HEK293 (cell line): ENCODE measurements around the gene HIRA.

Experiments used
- GLIS2 ChIP-seq: fragments of 450-650 bp; formaldehyde crosslinking; IDR thresholded peaks from 2 replicates; pipeline ENCODE4 v1.5.1; 2016; ENCODE audit warnings: missing biosample characterization, missing genetic modification characterization
- MEIS1 ChIP-seq: sonication (generic); formaldehyde crosslinking; IDR thresholded peaks from 2 replicates; pipeline ENCODE4 v1.8.1; 2022; ENCODE audit warnings: missing genetic modification reagents, mild to moderate bottlenecking, borderline replicate concordance
- SP2 ChIP-seq: fragments of 450-650 bp; formaldehyde crosslinking; IDR thresholded peaks from 2 replicates; pipeline ENCODE4 v1.5.1; 2016; ENCODE audit warnings: missing biosample characterization, missing genetic modification characterization
- ZBTB8A ChIP-seq: fragments of 450-650 bp; formaldehyde crosslinking; IDR thresholded peaks from 2 replicates; pipeline ENCODE4 v1.5.1; 2016; ENCODE audit warnings: missing biosample characterization, missing genetic modification characterization
- ZFHX2 ChIP-seq: fragments of 450-650 bp; formaldehyde crosslinking; conservative IDR thresholded peaks from 2 replicates; pipeline ENCODE4 v1.5.1; 2016; ENCODE audit warnings: missing biosample characterization, missing genetic modification characterization
- ZNF202 ChIP-seq: fragments of 450-650 bp; formaldehyde crosslinking; IDR thresholded peaks from 2 replicates; pipeline ENCODE4 v1.5.1; 2016; ENCODE audit warnings: missing biosample characterization, missing genetic modification characterization, borderline replicate concordance
- ZNF239 ChIP-seq: fragments of 450-650 bp; formaldehyde crosslinking; IDR thresholded peaks from 2 replicates; pipeline ENCODE4 v1.5.1; 2016; ENCODE audit warnings: missing biosample characterization, missing genetic modification characterization
- ZNF24 ChIP-seq: fragments of 450-650 bp; formaldehyde crosslinking; IDR thresholded peaks from 2 replicates; pipeline ENCODE4 v1.5.1; 2016; ENCODE audit warnings: missing biosample characterization, missing genetic modification characterization
- ZNF433 ChIP-seq: fragments of 450-650 bp; formaldehyde crosslinking; IDR thresholded peaks from 2 replicates; pipeline ENCODE4 v1.5.1; 2016; ENCODE audit warnings: missing biosample characterization, missing genetic modification characterization, low read depth
- ZNF529 ChIP-seq: fragments of 450-650 bp; formaldehyde crosslinking; IDR thresholded peaks from 2 replicates; pipeline ENCODE4 v1.5.1; 2017; ENCODE audit warnings: missing genetic modification characterization, missing biosample characterization; ENCODE audit not compliant: insufficient replicate concordance
- ZNF530 ChIP-seq: fragments of 450-650 bp; formaldehyde crosslinking; IDR thresholded peaks from 2 replicates; pipeline ENCODE4 v1.5.1; 2016; ENCODE audit warnings: low read depth, missing biosample characterization, missing genetic modification characterization
- ZNF555 ChIP-seq: fragments of 450-650 bp; formaldehyde crosslinking; conservative IDR thresholded peaks from 2 replicates; pipeline ENCODE4 v1.5.1; 2017; ENCODE audit warnings: missing biosample characterization, mild to moderate bottlenecking, missing genetic modification characterization, inconsistent platforms
- ZNF776 ChIP-seq: fragments of 450-650 bp; formaldehyde crosslinking; IDR thresholded peaks from 2 replicates; pipeline ENCODE4 v1.5.0; 2017; ENCODE audit warnings: missing biosample characterization, missing genetic modification characterization, borderline replicate concordance
- ZNF843 ChIP-seq: fragments of 450-650 bp; formaldehyde crosslinking; IDR thresholded peaks from 2 replicates; pipeline ENCODE4 v1.5.1; 2016; ENCODE audit warnings: missing biosample characterization, missing genetic modification characterization
- TF ChIP-seq, protein P1 (sequence below): sonication (generic); formaldehyde crosslinking; IDR thresholded peaks from 2 replicates; pipeline ENCODE4 v1.8.1; 2022; ENCODE audit warnings: mild to moderate bottlenecking, moderate library complexity, missing genetic modification reagents
- TF ChIP-seq, protein P2 (sequence below): fragments of 450-650 bp; formaldehyde crosslinking; IDR thresholded peaks from 2 replicates; pipeline ENCODE4 v1.5.1; 2016; ENCODE audit warnings: missing biosample characterization, missing genetic modification characterization
- TF ChIP-seq, protein P3 (sequence below): fragments of 450-650 bp; formaldehyde crosslinking; IDR thresholded peaks from 2 replicates; pipeline ENCODE4 v1.5.1; 2016; ENCODE audit warnings: missing biosample characterization, missing genetic modification characterization, borderline replicate concordance
- TF ChIP-seq, protein P4 (sequence below): fragments of 450-650 bp; formaldehyde crosslinking; IDR thresholded peaks from 2 replicates; pipeline ENCODE4 v1.5.1; 2016; ENCODE audit warnings: missing biosample characterization, missing genetic modification characterization
- TF ChIP-seq, protein P5 (sequence below): fragments of 450-650 bp; formaldehyde crosslinking; IDR thresholded peaks from 2 replicates; pipeline ENCODE4 v1.5.1; 2016; ENCODE audit warnings: missing biosample characterization, missing genetic modification characterization
- TF ChIP-seq, protein P6 (sequence below): fragments of 450-650 bp; formaldehyde crosslinking; IDR thresholded peaks from 2 replicates; pipeline ENCODE4 v1.5.1; 2017; ENCODE audit warnings: missing biosample characterization, missing genetic modification characterization
- TF ChIP-seq, protein P7 (sequence below): fragments of 450-650 bp; formaldehyde crosslinking; IDR thresholded peaks from 2 replicates; pipeline ENCODE4 v1.5.1; 2016; ENCODE audit warnings: missing biosample characterization, missing genetic modification characterization

Gene HIRA

DNA sequence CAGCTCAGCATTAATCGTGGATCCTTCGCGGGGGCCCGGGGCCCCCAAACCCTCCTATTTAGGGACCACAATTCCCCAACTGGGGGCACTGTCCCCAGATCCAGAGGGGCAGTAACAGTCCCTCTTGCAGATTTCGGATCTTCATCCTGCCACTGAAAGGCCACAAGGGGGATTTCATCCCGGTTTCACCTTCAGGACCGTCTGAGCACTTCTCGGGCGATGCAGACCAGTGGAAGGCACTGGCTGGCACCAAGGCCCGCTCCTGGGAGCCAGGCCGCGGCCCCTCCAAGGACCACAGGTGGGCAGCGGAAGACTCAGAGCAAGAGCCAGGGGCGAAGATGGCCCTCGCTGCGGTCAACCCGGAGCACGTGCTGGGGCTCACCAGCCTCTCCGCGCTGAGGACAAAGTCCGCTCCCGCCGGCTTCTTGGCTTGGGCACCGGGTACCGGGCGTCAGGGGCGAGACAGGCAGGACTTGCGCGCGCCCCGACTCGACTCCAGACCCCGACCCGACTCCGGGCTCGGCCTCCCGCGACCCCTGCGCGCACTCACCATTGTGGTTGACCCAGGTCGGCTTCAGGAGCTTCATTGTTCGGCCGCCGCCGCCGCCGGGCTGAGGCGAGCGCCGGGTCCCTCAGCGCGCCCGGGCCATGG lies 517 bp downstream of the HIRA start (continued):
- TF ChIP-seq, protein P1, sequence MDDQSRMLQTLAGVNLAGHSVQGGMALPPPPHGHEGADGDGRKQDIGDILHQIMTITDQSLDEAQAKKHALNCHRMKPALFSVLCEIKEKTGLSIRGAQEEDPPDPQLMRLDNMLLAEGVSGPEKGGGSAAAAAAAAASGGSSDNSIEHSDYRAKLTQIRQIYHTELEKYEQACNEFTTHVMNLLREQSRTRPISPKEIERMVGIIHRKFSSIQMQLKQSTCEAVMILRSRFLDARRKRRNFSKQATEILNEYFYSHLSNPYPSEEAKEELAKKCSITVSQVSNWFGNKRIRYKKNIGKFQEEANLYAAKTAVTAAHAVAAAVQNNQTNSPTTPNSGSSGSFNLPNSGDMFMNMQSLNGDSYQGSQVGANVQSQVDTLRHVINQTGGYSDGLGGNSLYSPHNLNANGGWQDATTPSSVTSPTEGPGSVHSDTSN, result no peak
- no peak for TF ChIP-seq ZNF529 (tag by site-specific recombination)
- TF ChIP-seq, protein P2, sequence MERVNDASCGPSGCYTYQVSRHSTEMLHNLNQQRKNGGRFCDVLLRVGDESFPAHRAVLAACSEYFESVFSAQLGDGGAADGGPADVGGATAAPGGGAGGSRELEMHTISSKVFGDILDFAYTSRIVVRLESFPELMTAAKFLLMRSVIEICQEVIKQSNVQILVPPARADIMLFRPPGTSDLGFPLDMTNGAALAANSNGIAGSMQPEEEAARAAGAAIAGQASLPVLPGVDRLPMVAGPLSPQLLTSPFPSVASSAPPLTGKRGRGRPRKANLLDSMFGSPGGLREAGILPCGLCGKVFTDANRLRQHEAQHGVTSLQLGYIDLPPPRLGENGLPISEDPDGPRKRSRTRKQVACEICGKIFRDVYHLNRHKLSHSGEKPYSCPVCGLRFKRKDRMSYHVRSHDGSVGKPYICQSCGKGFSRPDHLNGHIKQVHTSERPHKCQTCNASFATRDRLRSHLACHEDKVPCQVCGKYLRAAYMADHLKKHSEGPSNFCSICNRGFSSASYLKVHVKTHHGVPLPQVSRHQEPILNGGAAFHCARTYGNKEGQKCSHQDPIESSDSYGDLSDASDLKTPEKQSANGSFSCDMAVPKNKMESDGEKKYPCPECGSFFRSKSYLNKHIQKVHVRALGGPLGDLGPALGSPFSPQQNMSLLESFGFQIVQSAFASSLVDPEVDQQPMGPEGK (tag by site-specific recombination), result peak; percentile 69
- peak; percentile 30; the same call in 1 of the 2 replicates for TF ChIP-seq GLIS2 (tag by site-specific recombination)
- no peak for TF ChIP-seq ZNF202 (tag by site-specific recombination)
- no peak for TF ChIP-seq SP2
- TF ChIP-seq, protein P3, sequence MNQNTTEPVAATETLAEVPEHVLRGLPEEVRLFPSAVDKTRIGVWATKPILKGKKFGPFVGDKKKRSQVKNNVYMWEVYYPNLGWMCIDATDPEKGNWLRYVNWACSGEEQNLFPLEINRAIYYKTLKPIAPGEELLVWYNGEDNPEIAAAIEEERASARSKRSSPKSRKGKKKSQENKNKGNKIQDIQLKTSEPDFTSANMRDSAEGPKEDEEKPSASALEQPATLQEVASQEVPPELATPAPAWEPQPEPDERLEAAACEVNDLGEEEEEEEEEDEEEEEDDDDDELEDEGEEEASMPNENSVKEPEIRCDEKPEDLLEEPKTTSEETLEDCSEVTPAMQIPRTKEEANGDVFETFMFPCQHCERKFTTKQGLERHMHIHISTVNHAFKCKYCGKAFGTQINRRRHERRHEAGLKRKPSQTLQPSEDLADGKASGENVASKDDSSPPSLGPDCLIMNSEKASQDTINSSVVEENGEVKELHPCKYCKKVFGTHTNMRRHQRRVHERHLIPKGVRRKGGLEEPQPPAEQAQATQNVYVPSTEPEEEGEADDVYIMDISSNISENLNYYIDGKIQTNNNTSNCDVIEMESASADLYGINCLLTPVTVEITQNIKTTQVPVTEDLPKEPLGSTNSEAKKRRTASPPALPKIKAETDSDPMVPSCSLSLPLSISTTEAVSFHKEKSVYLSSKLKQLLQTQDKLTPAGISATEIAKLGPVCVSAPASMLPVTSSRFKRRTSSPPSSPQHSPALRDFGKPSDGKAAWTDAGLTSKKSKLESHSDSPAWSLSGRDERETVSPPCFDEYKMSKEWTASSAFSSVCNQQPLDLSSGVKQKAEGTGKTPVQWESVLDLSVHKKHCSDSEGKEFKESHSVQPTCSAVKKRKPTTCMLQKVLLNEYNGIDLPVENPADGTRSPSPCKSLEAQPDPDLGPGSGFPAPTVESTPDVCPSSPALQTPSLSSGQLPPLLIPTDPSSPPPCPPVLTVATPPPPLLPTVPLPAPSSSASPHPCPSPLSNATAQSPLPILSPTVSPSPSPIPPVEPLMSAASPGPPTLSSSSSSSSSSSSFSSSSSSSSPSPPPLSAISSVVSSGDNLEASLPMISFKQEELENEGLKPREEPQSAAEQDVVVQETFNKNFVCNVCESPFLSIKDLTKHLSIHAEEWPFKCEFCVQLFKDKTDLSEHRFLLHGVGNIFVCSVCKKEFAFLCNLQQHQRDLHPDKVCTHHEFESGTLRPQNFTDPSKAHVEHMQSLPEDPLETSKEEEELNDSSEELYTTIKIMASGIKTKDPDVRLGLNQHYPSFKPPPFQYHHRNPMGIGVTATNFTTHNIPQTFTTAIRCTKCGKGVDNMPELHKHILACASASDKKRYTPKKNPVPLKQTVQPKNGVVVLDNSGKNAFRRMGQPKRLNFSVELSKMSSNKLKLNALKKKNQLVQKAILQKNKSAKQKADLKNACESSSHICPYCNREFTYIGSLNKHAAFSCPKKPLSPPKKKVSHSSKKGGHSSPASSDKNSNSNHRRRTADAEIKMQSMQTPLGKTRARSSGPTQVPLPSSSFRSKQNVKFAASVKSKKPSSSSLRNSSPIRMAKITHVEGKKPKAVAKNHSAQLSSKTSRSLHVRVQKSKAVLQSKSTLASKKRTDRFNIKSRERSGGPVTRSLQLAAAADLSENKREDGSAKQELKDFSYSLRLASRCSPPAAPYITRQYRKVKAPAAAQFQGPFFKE (tag by site-specific recombination), result no peak
- no peak for TF ChIP-seq ZNF24
- no peak for TF ChIP-seq ZNF239
- no peak for TF ChIP-seq ZNF433 (tag by site-specific recombination)
- no peak for TF ChIP-seq ZFHX2 (tag by site-specific recombination)
- no peak for TF ChIP-seq ZNF776 (tag by site-specific recombination)
- TF ChIP-seq, protein P4, sequence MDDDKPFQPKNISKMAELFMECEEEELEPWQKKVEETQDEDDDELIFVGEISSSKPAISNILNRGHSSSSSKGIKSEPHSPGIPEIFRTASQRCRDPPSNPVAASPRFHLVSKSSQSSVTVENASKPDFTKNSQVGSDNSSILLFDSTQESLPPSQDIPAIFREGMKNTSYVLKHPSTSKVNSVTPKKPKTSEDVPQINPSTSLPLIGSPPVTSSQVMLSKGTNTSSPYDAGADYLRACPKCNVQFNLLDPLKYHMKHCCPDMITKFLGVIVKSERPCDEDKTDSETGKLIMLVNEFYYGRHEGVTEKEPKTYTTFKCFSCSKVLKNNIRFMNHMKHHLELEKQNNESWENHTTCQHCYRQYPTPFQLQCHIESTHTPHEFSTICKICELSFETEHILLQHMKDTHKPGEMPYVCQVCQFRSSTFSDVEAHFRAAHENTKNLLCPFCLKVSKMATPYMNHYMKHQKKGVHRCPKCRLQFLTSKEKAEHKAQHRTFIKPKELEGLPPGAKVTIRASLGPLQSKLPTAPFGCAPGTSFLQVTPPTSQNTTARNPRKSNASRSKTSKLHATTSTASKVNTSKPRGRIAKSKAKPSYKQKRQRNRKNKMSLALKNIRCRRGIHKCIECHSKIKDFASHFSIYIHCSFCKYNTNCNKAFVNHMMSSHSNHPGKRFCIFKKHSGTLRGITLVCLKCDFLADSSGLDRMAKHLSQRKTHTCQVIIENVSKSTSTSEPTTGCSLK, result no peak
- TF ChIP-seq, protein P5, sequence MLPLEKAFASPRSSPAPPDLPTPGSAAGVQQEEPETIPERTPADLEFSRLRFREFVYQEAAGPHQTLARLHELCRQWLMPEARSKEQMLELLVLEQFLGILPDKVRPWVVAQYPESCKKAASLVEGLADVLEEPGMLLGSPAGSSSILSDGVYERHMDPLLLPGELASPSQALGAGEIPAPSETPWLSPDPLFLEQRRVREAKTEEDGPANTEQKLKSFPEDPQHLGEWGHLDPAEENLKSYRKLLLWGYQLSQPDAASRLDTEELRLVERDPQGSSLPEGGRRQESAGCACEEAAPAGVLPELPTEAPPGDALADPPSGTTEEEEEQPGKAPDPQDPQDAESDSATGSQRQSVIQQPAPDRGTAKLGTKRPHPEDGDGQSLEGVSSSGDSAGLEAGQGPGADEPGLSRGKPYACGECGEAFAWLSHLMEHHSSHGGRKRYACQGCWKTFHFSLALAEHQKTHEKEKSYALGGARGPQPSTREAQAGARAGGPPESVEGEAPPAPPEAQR (tag by site-specific recombination), result no peak
- TF ChIP-seq ZNF530 (tag by site-specific recombination), result no peak
- TF ChIP-seq, protein P6, sequence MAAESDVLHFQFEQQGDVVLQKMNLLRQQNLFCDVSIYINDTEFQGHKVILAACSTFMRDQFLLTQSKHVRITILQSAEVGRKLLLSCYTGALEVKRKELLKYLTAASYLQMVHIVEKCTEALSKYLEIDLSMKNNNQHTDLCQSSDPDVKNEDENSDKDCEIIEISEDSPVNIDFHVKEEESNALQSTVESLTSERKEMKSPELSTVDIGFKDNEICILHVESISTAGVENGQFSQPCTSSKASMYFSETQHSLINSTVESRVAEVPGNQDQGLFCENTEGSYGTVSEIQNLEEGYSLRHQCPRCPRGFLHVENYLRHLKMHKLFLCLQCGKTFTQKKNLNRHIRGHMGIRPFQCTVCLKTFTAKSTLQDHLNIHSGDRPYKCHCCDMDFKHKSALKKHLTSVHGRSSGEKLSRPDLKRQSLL (tag by site-specific recombination), result no peak
- peak; percentile 85 for TF ChIP-seq ZBTB8A (tag by site-specific recombination)
- TF ChIP-seq ZNF843 (tag by site-specific recombination), result no peak
- no peak for TF ChIP-seq MEIS1 (CRISPR knock-in tag)
- no peak for TF ChIP-seq ZNF555 (tag by site-specific recombination)
- TF ChIP-seq, protein P7, sequence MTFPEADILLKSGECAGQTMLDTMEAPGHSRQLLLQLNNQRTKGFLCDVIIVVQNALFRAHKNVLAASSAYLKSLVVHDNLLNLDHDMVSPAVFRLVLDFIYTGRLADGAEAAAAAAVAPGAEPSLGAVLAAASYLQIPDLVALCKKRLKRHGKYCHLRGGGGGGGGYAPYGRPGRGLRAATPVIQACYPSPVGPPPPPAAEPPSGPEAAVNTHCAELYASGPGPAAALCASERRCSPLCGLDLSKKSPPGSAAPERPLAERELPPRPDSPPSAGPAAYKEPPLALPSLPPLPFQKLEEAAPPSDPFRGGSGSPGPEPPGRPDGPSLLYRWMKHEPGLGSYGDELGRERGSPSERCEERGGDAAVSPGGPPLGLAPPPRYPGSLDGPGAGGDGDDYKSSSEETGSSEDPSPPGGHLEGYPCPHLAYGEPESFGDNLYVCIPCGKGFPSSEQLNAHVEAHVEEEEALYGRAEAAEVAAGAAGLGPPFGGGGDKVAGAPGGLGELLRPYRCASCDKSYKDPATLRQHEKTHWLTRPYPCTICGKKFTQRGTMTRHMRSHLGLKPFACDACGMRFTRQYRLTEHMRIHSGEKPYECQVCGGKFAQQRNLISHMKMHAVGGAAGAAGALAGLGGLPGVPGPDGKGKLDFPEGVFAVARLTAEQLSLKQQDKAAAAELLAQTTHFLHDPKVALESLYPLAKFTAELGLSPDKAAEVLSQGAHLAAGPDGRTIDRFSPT (tag by site-specific recombination), result peak; percentile 80
